Measurements from ENCODE around the gene MPC1.
"Not testable (repeated sequence)": the region's sequence is repeated elsewhere in the genome, so short reads cannot be mapped to it uniquely, and the experiment has no call there.

Gene MPC1

GRCh38 chr6:166382500-166382932 lies 224 bp downstream of the MPC1 start:
- in situ Hi-C loops (cut with MboI; ENCODE audit: low sequenced_read_pairs) = no loop called here

- in situ Hi-C loops (cut with MboI; ENCODE audit: low sequenced_read_pairs) = no loop called here
Observed at GRCh38 chr6:166381733-166382499, 824 bp downstream of the MPC1 start.

GRCh38 chr6:166381381-166381732 lies 1.4 kb downstream of the MPC1 start:
- in situ Hi-C loops (cut with MboI; ENCODE audit: low sequenced_read_pairs) = no loop called here

- in situ Hi-C loops (cut with MboI; ENCODE audit: low sequenced_read_pairs) = no loop called here
Observed at GRCh38 chr6:166379800-166380199, 2.9 kb downstream of the MPC1 start.

- in situ Hi-C loops (cut with MboI; ENCODE audit: low sequenced_read_pairs) = no loop called here
Observed at GRCh38 chr6:166379103-166379586, 3.6 kb downstream of the MPC1 start.

- in situ Hi-C loops (cut with MboI; ENCODE audit: low sequenced_read_pairs) = no loop called here
Observed at GRCh38 chr6:166377721-166378120, 5.0 kb downstream of the MPC1 start.

- in situ Hi-C loops (cut with MboI; ENCODE audit: low sequenced_read_pairs) = no loop called here
Observed at GRCh38 chr6:166375013-166375412, 7.7 kb downstream of the MPC1 start.

GRCh38 chr6:166370489-166370888 lies 12.3 kb downstream of the MPC1 start:
- in situ Hi-C loops (cut with MboI; ENCODE audit: low sequenced_read_pairs) = no loop called here

GRCh38 chr6:166369782-166370181 lies 13.0 kb downstream of the MPC1 start:
- in situ Hi-C loops (cut with MboI; ENCODE audit: low sequenced_read_pairs) = no loop called here

GRCh38 chr6:166366921-166367320 lies 15.8 kb downstream of the MPC1 start:
- in situ Hi-C loops (cut with MboI; ENCODE audit: low sequenced_read_pairs) = no loop called here

- in situ Hi-C loops (cut with MboI; ENCODE audit: low sequenced_read_pairs) = no loop called here
Observed at GRCh38 chr6:166365806-166366205, 16.9 kb downstream of the MPC1 start.

- in situ Hi-C loops (cut with MboI; ENCODE audit: low sequenced_read_pairs) = no loop called here
Observed at GRCh38 chr6:166365221-166365620, 17.5 kb downstream of the MPC1 start.

GRCh38 chr6:166364456-166364855 lies 18.3 kb downstream of the MPC1 start:
- in situ Hi-C loops (cut with MboI; ENCODE audit: low sequenced_read_pairs) = no loop called here

- in situ Hi-C loops (cut with MboI; ENCODE audit: low sequenced_read_pairs) = not testable (repeated sequence)
Observed at GRCh38 chr6:166362427-166362826, 20.3 kb downstream of the MPC1 start.

GRCh38 chr6:166361077-166361429 lies 21.7 kb downstream of the MPC1 start:
- in situ Hi-C loops (cut with MboI; ENCODE audit: low sequenced_read_pairs) = no loop called here

- in situ Hi-C loops (cut with MboI; ENCODE audit: low sequenced_read_pairs) = no loop called here
Observed at GRCh38 chr6:166360243-166361076, 22.3 kb downstream of the MPC1 start.

GRCh38 chr6:166355552-166355951 lies 27.2 kb downstream of the MPC1 start:
- in situ Hi-C loops (cut with MboI; ENCODE audit: low sequenced_read_pairs) = no loop called here

- in situ Hi-C loops (cut with MboI; ENCODE audit: low sequenced_read_pairs) = no loop called here
Observed at GRCh38 chr6:166354965-166355364, 27.8 kb downstream of the MPC1 start.

GRCh38 chr6:166354143-166354542 lies 28.6 kb downstream of the MPC1 start:
- in situ Hi-C loops (cut with MboI; ENCODE audit: low sequenced_read_pairs) = no loop called here

GRCh38 chr6:166353507-166353906 lies 29.2 kb downstream of the MPC1 start:
- in situ Hi-C loops (cut with MboI; ENCODE audit: low sequenced_read_pairs) = no loop called here

GRCh38 chr6:166352923-166353322 lies 29.8 kb downstream of the MPC1 start:
- in situ Hi-C loops (cut with MboI; ENCODE audit: low sequenced_read_pairs) = no loop called here

- in situ Hi-C loops (cut with MboI; ENCODE audit: low sequenced_read_pairs) = no loop called here
Observed at GRCh38 chr6:166351715-166352285, 30.9 kb downstream of the MPC1 start.

Data from hTERT RPE-1 (cell line).